Astrocyte (in vitro differentiated cells and primary cell): ENCODE data around the gene ASB7. TPM values are rescaled to one million over a fixed set of nuclear protein-coding genes. Genes with fewer than 3 reads are reported as not detected.

Experiments used
- DNase-seq: peaks from one replicate; pipeline ENCODE4 v3.0.0-alpha.2; 2010; ENCODE audit warnings: low read depth
- FAIRE-seq: peaks from 2 replicates; lab custom pipeline; 2011; peaks lifted over from hg19 to GRCh38; lab: Jason Lieb, UNC
- H2AFZ ChIP-seq: 2 replicates; pipeline ENCODE4 v1.6.0; 2012; ENCODE audit warnings: low read depth, low read length, inconsistent platforms
- H3K27ac ChIP-seq: 2 replicates; pipeline ENCODE4 v1.5.1; 2011; ENCODE audit warnings: low read depth, low read length, inconsistent platforms
- H3K27me3 ChIP-seq: 2 replicates; pipeline ENCODE4 v1.6.0; 2011; ENCODE audit warnings: low read length, inconsistent platforms; ENCODE audit not compliant: insufficient read depth
- H3K36me3 ChIP-seq: 2 replicates; pipeline ENCODE4 v1.5.1; 2011; ENCODE audit warnings: low read length, inconsistent platforms; ENCODE audit not compliant: insufficient read depth
- H3K4me1 ChIP-seq: 2 replicates; pipeline ENCODE4 v1.5.1; 2011; ENCODE audit warnings: low read length, inconsistent platforms; ENCODE audit not compliant: insufficient read depth
- H3K4me2 ChIP-seq: 2 replicates; pipeline ENCODE4 v1.6.0; 2012; ENCODE audit warnings: low read length, inconsistent platforms
- H3K4me3 ChIP-seq: 2 replicates; pipeline ENCODE4 v1.5.1; 2011; ENCODE audit warnings: low read depth, mild to moderate bottlenecking, low read length, inconsistent platforms; ENCODE audit not compliant: insufficient read depth
- H3K79me2 ChIP-seq: 2 replicates; pipeline ENCODE4 v1.6.0; 2012; ENCODE audit warnings: mild to moderate bottlenecking, low read length, inconsistent platforms; ENCODE audit not compliant: insufficient read depth
- H3K9ac ChIP-seq: 2 replicates; pipeline ENCODE4 v1.6.0; 2012; ENCODE audit warnings: mild to moderate bottlenecking, low read length, inconsistent platforms
- H3K9me3 ChIP-seq: 2 replicates; pipeline ENCODE4 v1.5.1; 2012; ENCODE audit warnings: low read depth, mild to moderate bottlenecking, low read length, inconsistent platforms; ENCODE audit not compliant: insufficient read depth
- H4K20me1 ChIP-seq: 2 replicates; pipeline ENCODE4 v1.6.0; 2012; ENCODE audit warnings: low read length, inconsistent platforms; ENCODE audit not compliant: insufficient read depth
- H3K27ac Mint-ChIP-seq: one replicate; pipeline ENCODE4 v1.8.0; 2021; ENCODE audit warnings: mild to moderate bottlenecking, mixed read lengths; ENCODE audit not compliant: unreplicated experiment
- H3K27me3 Mint-ChIP-seq: one replicate; pipeline ENCODE4 v1.8.0; 2021; ENCODE audit warnings: low read depth, mixed read lengths; ENCODE audit not compliant: unreplicated experiment
- H3K36me3 Mint-ChIP-seq: one replicate; pipeline ENCODE4 v1.8.0; 2021; ENCODE audit warnings: low read depth, mixed read lengths; ENCODE audit not compliant: unreplicated experiment
- H3K4me1 Mint-ChIP-seq: one replicate; pipeline ENCODE4 v1.8.0; 2021; ENCODE audit warnings: low read depth, mixed read lengths; ENCODE audit not compliant: unreplicated experiment
- H3K4me3 Mint-ChIP-seq: one replicate; pipeline ENCODE4 v1.8.0; 2021; ENCODE audit warnings: mild to moderate bottlenecking, moderate library complexity, mixed read lengths; ENCODE audit not compliant: unreplicated experiment
- H3K9me3 Mint-ChIP-seq: one replicate; pipeline ENCODE4 v1.8.0; 2021; ENCODE audit warnings: mild to moderate bottlenecking, mixed read lengths; ENCODE audit not compliant: unreplicated experiment
- CTCF ChIP-seq: IDR thresholded peaks from 2 replicates; pipeline ENCODE4 v1.5.1; 2011; ENCODE audit warnings: low read depth, mild to moderate bottlenecking, inconsistent platforms, low read length, moderate library complexity; ENCODE audit not compliant: insufficient read depth
- EZH2 ChIP-seq: IDR thresholded peaks from 2 replicates; pipeline ENCODE4 v1.6.1; 2012; ENCODE audit warnings: mild to moderate bottlenecking, low read length, inconsistent platforms; ENCODE audit not compliant: insufficient read depth
- total RNA-seq: library from RNA; stranded (reverse); gene quantifications from 2 replicates; pipeline ENCODE4 v1.2.1, GENCODE V29; 2021

The ASB7 gene
- total RNA-seq, 1 donor from 2014 or later, result 14.4 TPM

- H3K9me3 Mint-ChIP-seq, result peaks cover 6% of the 10 kb centered on the region
- no peak overlapping the region for H3K4me3 ChIP-seq
- FAIRE-seq, result no peak
Measured at GRCh38 chr15:100684591-100684990, 82.2 kb downstream of the ASB7 start.

GRCh38 chr15:100686021-100686724, 83.8 kb downstream of the ASB7 start:
- Histone ChIP-seq H3K27ac (peak overlapping the region; percentile 96), H3K36me3 (no peaks in the 10 kb centered on the region), H2AFZ (peak overlapping the region; percentile 22), H3K27me3 (no peaks in the 10 kb centered on the region), H3K9ac (peak overlapping the region; percentile 87), H4K20me1 (no peaks in the 10 kb centered on the region), H3K79me2 (no peaks in the 10 kb centered on the region), H3K4me2 (peak overlapping the region; percentile 83), H3K4me3 (no peak overlapping the region), H3K4me1 (peaks cover 26% of the 10 kb centered on the region), H3K9me3 (no peaks in the 10 kb centered on the region)
- no peak for TF ChIP-seq EZH2
- TF ChIP-seq CTCF, result no peak
- FAIRE-seq (no peak), DNase-seq (no peak)
- H3K27me3 Mint-ChIP-seq, result peaks cover 11% of the 10 kb centered on the region
- no peaks in the 10 kb centered on the region for H3K9me3 Mint-ChIP-seq
- peaks cover 2% of the 10 kb centered on the region for H3K36me3 Mint-ChIP-seq
- H3K4me3 Mint-ChIP-seq, result no peak overlapping the region
- H3K27ac Mint-ChIP-seq, result no peak overlapping the region
- H3K4me1 Mint-ChIP-seq, result peaks cover 14% of the 10 kb centered on the region

More at GRCh38 chr15:100684591-100684990, 82.2 kb downstream of the ASB7 start:
- no peaks in the 10 kb centered on the region for H3K36me3 ChIP-seq
- TF ChIP-seq EZH2, result no peak
- no peak for TF ChIP-seq CTCF
- no peak overlapping the region for H2AFZ ChIP-seq
- no peaks in the 10 kb centered on the region for H3K79me2 ChIP-seq
- H3K4me2 ChIP-seq, result no peak overlapping the region
- H3K4me1 ChIP-seq, result peaks cover 26% of the 10 kb centered on the region
- H3K27me3 ChIP-seq, result no peaks in the 10 kb centered on the region
- H3K9me3 ChIP-seq, result no peaks in the 10 kb centered on the region
- H3K27me3 Mint-ChIP-seq, result peaks cover 4% of the 10 kb centered on the region
- no peaks in the 10 kb centered on the region for H4K20me1 ChIP-seq
- peaks cover 14% of the 10 kb centered on the region for H3K4me1 Mint-ChIP-seq
- no peak overlapping the region for H3K27ac Mint-ChIP-seq
- H3K4me3 Mint-ChIP-seq, result no peak overlapping the region
- no peak overlapping the region for H3K9ac ChIP-seq
- no peak for DNase-seq
- H3K27ac ChIP-seq, result no peak overlapping the region
- peaks cover 3% of the 10 kb centered on the region for H3K36me3 Mint-ChIP-seq
